Activated gamma-delta T cell (primary cell): ENCODE data around the gene ATP6V0A1.
"Not testable (repeated sequence)": the region's sequence is repeated elsewhere in the genome, so short reads cannot be mapped to it uniquely, and the experiment has no call there.

Source experiments
- DNase-seq: peaks from one replicate; lab custom pipeline; 2025; lab: John Stamatoyannopoulos, UW

The ATP6V0A1 gene

DNA sequence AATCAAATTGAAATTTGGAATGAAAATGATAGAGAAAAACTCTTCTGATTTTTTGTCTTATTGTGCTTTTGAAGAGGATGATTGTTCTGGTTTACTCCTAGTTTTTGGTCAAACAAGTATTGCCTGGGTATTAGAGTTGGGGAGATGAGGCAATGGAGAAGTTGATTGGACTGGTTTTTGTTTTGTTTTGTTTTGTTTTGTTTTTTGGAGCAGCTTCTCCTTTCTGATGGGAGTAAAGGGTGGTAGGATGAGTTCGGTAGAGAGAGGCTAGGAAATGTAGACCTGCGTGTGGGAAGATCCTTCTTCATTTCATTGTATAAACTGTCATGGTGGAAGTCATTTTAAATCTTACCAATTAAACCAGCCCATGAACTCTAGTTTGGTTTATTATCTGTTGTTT is 17.7 kb downstream of the ATP6V0A1 start:
- DNase-seq, result no peak

DNA sequence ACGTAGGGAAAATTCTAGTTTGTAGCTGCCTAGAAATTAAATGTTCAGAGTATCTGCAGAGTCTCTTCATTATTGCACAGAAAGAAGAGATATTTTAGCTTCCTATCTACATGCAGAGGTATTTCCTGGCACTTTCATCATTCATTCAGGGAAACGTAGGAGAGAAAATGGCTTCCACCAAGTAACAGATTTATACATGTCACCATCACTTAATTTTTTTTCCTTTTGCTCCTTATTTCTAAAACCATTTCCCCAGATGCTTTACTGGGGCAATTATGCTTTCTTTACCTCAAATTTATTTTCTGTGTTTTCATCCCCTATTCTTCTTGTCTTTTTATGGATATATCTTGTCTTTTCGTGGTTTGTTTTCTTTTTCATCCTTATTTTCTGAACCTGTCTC is 18.5 kb downstream of the ATP6V0A1 start:
- no peak for DNase-seq

GRCh38 chr17:42477824-42478223 is 19.1 kb downstream of the ATP6V0A1 start:
- DNase-seq, result not testable (repeated sequence)

- DNase-seq, result no peak
Measured at GRCh38 chr17:42484304-42484703, 25.6 kb downstream of the ATP6V0A1 start.

DNA sequence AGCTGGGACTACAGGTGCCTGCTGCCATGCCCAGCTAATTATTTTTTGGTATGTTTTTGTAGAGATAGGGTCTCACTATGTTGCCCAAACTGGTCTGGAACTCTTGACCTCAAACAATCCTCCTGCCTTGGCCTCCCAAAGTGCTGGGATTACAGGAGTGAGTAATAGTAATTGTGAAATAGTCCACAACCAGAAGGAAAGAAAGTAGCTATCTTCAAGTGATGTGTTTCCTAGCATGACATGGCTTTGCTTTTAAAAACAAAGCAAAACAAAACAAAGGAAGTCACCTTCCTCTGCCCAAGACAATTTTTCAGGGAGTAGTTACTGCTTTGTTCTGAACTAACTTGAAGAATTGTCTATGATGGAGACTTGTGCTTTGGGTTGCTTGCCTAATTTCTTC is 27.0 kb downstream of the ATP6V0A1 start:
- DNase-seq, result no peak

GRCh38 chr17:42488032-42488431 is 29.4 kb downstream of the ATP6V0A1 start:
- DNase-seq, result no peak

GRCh38 chr17:42493319-42493718 is 34.6 kb downstream of the ATP6V0A1 start:
- no peak for DNase-seq

DNA sequence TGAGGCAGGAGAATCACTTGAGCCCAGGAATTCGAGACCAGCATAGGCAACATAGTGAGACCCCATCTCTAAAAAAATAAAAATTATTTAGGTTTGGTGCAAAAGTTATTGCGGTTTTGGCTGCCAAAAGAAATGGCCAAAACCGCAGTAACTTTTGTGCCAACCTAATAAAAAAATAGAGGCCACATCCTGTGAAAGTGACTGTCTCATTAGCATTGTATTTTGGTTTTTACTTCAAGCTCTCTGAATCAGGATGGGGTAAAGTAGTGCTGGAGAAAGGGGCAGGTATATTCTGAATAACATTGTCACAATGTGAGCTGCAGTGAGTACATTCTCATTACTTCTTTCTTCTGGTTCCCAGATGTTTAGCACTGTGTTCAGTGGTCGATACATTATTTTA is 36.0 kb downstream of the ATP6V0A1 start:
- no peak for DNase-seq

DNA sequence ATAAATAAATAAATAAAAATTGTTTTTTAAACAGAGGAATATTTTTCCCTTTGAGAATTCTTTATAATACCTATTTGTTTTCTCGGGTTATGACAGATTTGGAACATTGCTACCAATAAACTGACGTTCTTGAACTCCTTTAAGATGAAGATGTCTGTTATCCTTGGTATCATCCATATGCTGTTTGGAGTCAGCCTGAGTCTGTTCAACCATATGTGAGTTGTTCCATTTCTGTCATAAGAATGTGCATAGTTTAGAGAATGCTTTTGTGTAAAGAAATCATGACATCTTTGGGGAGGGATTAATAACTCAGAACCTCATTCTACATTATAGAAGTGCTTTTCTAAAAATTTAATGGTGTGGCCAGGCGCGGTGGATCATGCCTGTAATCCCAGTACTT is 40.1 kb downstream of the ATP6V0A1 start:
- no peak for DNase-seq

DNA sequence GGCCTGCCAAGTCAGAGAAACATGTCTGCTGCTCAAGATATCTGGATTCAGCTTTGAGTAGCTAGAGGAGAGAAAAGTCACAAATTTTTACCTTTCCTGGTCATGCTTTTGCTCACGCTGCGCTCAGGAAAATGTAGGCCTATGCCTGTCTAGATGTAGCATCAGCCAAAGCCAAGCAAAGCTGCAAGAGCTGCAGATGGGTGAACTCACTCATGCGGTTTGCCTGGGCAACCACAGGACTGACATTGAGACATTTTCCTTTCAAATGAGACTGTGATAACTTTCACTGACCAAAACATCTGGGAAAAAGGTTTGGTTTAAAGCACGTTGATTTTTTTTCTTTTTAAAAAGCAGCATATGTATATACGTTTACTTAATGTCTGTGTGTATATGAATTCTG is 43.4 kb downstream of the ATP6V0A1 start:
- DNase-seq, result no peak

DNA sequence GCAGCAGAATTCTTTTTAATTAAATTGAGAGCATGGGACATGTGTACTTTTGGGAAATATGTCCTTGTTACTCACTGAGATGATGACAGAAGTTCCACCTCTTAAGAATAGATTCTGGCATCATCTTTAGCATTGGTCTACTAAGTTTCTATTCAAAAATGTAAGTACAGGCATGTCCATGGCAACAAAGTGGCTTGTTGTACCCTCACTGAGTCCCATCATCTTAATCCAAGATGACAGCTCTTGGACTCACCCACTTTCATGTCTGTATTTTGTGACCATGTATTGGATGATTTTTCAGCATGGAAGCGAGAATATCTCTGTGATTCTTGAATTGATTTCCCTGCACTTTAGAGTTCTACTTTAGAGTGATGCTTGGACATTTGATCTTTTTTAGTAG is 44.2 kb downstream of the ATP6V0A1 start:
- DNase-seq, result no peak

DNA sequence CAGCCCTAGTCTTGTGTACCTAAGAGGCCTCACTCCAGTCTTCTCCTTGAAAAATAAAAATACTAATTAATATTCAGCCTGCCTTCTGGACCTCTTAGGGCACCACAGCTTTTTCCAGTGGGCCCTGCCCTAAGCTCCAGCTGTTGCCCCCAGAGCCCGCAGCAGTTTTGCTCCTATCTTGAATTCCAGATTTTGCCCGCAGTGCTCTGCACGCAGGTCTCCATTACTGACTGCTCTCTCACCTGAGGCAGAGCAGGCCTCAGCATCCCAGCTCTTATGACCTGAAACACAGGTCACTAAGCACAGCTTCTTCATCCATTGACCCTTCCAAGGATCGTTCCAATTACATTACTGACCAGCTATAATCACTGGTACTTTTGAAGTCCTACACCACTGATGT is 49.0 kb downstream of the ATP6V0A1 start:
- no peak for DNase-seq

- DNase-seq, result no peak
Measured at GRCh38 chr17:42508426-42509165, 49.9 kb downstream of the ATP6V0A1 start.

DNA sequence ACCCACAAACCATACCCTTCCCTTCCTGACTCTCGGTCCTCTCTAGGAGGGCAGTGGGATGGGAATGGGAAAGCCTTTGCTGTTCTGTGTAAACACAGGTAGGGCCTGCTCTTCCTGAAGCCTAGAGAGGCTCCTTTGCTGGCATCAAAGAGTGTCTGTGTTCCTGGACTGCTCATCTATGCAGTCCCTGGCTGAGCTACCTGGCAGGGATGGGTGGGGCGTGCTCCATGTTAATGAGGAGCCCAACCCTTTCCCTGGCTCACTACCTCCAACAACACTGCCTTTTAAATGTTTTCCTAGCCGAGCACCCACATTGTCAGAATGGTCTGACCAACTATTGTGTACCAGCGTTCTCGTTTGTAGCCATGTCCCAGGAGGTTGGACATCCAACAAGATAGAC is 50.7 kb downstream of the ATP6V0A1 start:
- DNase-seq, result no peak

GRCh38 chr17:42509841-42510240 is 51.2 kb downstream of the ATP6V0A1 start:
- DNase-seq, result no peak

DNA sequence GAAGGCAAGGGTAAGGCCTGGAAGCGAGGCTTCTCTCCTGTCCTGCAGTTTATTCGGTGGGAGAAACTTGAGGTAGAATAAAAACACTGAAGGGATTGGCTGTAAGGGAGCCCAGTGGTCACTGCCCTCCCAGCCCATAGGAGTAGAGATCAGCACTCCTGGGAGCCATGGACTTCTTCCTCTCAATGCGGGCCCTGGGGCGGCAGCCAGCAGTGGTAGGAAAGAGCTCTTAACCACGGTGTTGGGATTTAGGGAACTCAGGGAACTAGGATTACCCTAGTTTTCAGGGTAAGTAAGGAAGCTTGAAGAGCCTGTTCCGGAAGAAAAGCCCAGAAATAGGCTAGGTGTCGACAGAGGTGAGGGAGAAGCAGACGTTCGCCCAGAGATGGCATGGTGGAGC is 53.6 kb downstream of the ATP6V0A1 start:
- no peak for DNase-seq

DNA sequence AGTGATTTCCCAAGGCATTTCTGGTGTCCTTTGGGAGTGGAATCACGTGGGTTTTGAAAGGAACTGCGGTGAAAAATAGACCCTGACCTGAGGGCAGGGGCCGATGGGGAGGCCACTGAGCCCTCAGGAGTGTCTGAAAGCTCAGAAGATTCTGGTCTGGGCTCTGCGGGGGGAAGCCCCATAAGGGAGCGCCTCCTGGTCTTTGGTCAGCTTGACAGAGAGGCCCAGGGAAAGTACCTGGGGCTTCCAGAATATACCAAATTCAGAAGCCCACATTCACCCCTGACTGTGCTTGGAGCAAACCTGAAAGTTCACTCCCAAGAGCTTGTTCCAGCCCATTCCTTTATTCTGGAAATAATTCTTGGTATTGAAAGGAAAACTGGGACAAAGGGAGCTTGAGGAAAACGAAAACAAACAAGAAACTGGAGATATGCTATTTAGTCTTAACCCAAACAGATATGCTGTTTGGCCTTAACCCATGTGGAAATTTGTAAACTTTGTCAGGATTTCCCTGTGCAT is 54.1 kb downstream of the ATP6V0A1 start:
- DNase-seq, result no peak

- no peak for DNase-seq
Measured at GRCh38 chr17:42513686-42514085, 55.0 kb downstream of the ATP6V0A1 start.

DNA sequence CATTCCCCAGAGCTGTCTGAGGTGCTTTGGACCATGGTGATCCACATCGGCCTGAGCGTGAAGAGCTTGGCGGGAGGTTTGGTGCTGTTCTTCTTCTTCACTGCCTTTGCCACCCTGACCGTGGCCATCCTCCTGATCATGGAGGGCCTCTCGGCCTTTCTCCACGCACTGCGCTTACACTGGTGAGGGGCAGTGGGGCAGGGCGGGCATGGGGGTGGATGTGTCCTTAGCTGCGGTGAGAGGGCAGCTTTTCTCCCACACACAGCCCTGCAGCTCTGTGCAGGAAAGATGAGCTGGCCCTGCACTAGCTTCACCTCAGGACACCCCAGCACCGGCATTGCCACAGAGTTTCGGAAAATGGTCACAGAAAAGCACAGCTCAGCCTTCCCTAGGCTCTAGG is 55.6 kb downstream of the ATP6V0A1 start:
- no peak for DNase-seq

DNA sequence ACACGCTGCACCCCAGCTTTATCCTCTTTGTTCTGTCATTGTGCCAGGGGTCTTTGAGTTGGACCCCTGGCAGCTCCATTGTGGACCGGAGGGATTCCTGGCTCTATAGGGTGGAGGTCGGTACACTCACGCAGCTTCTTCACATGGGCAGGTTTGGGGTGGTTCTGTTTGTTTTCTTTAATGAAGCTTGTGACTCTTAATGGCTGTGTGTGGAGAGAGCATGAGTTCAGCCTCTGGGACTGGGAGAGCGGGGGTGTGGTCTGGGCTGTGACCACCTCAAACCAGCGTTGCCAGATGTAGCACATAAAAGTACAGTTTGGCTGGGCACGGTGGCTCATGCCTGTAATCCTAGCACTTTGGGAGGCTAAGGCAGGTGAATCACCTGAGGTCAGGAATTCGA is 56.2 kb downstream of the ATP6V0A1 start:
- DNase-seq, result no peak

GRCh38 chr17:42517516-42517915 is 58.8 kb downstream of the ATP6V0A1 start:
- peak; percentile 36 for DNase-seq

GRCh38 chr17:42518046-42518754 is 59.5 kb downstream of the ATP6V0A1 start:
- DNase-seq, result no peak

DNA sequence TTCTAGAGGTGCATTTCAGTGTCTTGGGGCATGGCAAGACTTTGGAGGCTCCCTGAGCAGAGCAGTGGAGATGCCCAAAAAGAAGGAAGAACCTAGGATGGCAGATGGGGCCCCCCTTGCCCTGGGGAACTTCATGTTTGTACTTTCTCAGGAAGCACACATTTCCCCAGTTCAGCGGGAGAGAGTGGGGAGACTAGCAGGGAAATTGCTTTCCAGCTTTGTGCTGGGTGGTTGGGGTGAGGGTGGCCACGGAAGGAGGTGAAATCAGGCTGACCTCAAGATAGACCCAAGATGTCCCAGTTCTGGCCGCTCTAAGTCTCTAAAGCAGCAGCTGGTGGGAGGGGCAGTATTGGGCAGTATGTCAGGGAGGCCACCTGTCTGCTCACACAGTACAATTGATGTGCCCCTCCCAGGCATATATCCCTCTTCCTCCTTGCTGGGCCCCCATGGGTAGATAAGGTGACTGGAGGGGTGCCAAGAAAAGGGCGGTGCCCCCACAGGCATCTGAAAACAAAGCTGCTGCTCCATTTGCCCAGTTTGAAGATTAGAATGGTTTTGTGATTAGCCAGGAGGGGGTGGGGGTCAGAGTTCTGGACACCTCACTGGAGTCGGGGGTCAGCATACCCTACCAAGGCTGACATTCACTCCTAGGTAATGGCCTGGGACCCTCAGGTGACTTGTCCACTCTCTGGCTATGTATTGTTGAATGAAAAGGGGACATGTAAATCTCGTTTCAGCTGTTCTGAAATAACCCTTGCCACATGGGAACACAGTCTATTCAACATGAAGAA is 60.3 kb downstream of the ATP6V0A1 start:
- no peak for DNase-seq
